ENCODE measurements around the gene NOP14.
"Not testable (repeated sequence)": the region's sequence is repeated elsewhere in the genome, so short reads cannot be mapped to it uniquely, and the experiment has no call there.

The NOP14 gene

DNA sequence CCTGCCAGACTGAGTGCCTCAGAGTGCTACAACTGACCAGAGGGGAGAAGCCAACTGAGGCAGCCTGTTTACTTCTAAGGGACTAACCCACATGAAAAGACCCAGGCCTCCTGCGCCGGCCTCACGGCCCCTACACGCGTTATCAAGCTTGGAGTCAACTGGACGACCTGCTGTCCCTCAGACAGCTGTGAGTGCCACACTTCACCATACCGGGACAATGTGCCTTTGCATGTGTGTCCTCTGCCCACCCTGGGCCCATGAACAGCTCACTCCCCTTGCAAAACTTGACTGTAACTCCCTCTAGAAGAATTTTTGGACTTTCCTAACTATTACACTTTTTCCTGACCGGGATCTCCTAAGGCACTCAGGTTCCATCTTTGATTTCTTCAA lies 1.8 kb downstream of the NOP14 start:
- DNase-seq: no peak

DNA sequence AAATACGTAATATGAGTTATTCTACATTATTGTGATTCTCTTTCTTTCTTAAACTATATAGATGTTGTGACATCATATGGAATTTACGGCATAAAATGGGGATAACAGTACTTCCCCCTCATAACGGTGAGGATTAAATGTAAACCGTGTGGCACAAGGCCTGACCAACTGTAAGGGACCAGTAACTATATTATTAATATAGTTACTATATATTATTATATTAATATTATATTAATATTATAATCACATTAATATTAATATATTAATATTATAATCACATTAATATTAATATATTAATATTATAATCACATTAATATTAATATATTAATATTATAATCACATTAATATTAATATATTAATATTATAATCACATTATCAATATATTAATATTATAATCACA lies 2.8 kb downstream of the NOP14 start:
- DNase-seq: not testable (repeated sequence)

DNA sequence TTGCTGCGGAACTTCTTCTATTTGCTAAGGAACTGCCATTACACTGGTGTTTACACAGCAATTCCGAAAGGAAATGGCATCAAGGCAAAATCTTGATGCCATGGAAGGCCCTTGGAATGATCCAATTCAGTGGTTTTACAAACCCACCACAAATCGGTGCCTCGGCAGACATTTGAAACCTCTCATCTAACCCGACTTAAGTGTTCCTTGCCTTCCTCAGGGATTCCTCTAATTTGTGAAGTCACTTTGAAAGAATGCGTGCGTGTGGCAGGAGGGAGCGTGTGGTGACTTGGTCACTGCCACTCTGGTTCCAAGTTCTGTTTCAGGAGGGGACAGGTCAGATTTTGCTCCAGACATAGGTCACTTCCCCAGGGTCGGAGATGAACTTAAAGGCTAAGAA lies 4.8 kb downstream of the NOP14 start:
- no peak for DNase-seq

DNA sequence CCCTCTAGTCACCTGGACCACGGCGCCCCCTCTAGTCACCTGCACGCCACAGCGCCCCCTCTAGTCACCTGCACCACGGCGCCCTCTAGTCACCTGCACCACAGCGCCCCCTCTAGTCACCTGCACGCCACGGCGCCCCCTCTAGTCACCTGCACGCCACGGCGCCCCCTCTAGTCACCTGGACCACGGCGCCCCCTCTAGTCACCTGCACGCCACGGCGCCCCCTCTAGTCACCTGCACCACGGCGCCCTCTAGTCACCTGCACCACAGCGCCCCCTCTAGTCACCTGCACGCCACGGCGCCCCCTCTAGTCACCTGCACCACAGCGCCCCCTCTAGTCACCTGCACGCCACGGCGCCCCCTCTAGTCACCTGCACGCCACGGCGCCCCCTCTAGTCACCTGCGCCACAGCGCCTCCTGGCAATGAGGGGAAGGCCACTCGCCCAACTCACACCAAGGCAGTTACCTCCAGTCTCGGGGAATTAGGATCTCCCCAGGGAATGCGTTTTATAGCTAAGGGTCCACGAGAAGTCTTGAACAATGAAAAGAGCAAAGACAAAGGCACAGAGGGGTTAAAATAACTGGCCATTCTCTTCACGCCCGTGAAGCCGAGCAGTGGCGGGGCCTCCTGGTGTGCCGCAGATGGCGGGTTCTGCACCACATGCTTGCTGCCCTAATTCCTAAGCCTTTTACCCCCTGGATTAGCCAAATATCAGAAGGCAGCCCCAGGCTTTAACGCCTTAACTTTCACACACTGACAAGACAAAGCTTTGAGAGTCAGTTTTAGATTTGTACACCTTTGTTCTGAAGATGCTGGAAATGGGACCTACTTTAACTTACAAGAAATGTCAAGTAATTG lies 7.8 kb downstream of the NOP14 start:
- not testable (repeated sequence) for DNase-seq

DNA sequence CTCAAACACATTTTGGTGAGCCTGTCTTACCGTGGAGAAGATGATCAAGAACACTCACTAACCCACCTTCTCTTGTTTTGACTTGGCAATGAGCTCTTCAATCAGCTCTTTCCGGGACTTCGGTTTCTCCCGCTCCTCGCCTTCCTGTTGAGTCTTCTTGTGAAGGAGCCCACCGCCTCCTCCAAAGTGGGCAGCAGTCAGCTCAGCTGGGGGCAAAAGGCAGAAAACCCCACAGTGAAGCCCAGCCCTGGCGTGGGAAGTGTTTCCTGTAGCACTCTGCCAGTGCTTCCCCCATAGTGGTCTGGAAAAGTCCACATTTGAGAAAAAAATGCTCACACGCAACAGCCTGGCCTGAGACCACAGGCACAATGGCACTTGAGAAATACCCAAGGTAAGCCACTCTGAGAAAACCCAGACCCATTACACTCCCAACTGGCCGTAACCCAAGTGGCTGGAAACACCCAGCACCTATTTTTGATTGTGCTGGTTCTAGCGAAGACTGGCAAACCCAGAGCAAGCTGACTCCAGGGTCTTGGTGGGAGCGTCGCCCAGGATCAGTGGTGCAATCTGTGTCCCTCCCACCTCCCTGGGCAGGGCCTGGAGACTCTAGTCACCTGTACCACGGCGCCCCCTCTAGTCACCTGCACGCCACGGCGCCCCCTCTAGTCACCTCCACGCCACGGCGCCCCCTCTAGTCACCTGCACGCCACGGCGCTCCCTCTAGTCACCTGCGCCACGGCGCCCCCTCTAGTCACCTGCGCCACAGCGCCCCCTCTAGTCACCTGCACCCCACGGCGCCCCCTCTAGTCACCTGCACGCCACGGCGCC lies 8.6 kb downstream of the NOP14 start:
- DNase-seq: peak; percentile 65

DNA sequence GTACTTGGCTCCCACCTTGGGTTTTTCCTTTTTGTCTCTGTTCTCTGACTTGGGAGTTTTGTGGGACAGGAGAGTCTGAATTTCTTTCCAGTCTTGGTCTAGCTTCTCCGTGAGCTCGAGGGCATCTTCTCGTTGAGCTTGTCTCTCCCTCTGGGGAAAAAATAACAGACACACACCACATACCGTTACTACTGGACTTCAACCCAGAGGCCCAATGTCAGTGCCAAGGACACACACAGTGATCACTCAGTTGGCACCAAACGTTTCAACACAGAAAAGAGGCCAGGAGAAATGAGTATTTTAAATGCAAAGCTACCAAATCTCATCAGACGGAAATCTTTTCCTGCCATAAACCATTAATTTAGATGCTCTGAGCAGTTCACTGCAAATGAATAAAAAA lies 9.7 kb downstream of the NOP14 start:
- no peak for DNase-seq

DNA sequence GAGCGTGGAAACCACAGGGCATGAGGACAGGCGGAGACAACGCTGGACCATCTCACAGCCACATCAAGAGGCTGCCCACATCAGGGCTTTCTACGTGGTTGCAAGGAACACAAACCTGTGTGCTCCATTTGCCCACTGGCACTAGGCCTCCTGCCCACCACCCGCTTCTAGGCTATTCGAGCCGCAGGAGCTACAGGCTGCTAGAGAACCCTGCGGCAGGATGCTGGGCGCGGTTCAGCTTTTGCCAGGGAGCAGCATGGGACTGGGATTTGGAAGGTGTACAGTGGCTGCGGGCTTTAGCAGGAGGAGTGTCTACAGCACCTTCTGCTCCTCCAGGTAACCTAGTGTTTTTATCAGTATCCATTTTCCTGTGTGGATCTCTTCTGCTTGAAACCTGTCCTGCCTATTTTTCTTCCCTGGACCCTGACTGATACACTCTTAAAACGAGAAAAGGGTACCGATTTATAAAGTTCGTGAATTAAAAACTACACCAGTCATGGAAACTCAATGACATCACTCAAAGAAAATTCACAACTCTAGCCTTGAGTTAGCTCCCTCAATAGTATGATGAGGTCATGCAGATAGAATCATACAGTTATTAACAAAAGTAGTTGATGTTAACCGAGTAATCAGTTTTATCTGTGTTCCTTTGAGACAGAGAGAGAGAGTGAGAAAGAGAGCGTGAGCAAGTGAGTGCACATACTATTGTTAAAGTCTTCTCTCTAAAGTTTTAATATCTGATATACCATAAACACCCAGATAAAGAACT lies 12.8 kb downstream of the NOP14 start:
- no peak for DNase-seq

DNA sequence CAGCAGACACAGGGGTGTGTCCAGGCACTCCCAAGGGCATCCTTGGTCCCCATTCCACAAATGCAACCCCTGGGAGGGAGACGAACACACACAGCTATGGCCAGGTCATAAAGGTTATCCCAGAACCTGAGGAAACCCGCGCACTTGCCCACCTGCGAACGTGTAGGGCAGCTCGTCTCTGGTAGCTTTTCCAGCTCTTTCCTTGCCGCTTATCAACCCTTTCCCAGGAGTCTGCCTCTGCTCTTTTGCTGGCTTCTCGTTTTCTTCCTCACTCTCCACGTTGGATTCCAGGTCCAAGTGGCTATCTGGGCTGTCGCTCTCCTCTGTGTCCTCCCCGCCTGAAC lies 13.5 kb downstream of the NOP14 start:
- no peak for DNase-seq

DNA sequence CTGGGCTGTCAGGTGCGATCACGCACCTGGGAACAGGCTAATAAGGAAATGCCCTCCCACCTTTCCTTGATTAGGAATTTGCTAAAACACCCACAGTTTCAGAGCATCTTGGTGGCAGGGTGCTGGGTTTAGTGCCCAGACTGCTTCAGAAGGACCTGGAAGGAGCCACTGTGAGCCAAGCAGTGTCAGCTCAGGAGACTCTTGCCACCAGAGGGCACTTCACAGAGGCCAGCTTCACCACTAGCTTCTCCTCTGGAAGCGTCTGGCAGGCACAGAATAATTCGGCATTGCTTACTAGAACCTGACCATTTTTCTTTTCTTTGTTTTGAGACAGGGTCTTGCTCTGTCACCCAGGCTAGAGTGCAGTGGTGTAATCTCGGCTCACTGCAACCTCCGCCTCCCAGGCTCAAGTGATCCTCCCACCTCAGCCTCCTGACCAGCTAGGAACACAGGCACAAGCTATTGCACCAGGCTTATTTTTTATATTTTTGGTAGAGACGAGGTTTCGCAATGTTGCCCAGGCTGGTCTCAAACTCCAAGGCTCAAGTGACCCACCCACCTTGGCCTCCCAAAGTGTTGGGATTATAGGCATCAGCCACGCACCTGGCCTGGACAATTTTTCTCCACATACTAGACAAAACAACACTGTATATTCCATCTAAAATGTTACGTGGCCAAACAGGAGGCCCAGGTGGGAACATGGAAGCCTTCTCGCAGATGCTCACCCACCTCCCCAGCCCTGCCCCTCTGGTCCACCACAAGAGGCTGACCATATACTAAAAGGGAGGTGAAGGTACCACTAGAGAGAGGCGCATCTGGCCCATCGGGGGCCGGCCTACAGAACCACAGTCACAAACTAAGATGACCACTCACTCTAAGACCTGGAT lies 14.1 kb downstream of the NOP14 start:
- peak; percentile 34 for DNase-seq

DNA sequence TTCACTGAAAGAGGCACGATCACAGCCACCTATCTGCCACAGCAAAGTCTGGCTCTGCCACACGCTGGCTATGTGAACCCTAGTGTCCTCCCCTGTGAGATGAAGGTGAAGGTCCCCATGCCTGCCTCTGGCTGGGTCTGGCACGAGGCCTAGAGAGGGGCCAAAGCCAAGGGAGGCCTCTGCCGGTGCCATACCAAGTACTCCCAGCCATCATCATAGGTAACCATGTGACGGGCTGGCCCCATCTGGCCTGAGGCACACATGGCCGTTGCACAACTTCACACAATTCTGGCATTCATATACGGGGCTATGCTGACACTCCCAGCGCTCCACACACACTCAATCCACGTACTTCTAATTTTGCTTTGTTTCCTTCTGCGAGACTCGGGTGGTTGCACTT lies 15.3 kb downstream of the NOP14 start:
- no peak for DNase-seq

DNA sequence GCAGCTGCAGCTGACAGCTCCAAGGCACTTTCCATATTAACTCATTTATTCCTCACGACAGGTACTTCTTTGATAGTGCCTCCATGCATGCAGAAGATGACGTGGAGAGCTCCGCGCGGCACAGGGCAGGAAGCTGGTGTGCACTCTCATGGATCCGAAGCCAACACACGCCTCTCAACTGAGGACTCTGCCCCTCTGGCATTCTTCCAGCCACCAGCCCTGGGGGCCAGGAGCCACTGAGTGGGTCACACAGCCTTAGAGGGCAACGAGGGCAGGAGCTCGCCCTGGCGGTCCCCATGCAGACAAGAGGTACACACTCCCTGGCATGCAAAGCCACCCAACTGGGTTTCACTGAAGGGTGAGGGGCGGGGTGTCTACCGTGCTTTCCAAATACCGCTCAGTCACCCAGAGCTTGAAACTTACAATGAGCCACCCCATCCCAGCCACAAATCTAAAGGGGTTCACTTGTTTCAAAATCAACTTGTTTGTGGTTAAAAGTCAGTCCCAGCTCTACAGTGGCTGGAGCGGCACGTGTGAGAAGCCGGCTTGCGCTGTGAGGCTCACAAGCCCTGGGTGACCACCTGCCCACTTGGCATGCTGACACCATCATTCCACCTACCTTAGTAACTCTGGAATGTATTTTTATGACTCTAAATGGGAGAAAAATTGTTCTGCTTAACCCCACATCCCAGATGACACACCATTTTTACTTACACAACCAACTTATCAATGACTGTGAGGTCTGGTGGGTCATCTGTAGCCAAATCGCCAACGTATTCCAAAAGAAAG lies 16.2 kb downstream of the NOP14 start:
- DNase-seq: no peak

DNA sequence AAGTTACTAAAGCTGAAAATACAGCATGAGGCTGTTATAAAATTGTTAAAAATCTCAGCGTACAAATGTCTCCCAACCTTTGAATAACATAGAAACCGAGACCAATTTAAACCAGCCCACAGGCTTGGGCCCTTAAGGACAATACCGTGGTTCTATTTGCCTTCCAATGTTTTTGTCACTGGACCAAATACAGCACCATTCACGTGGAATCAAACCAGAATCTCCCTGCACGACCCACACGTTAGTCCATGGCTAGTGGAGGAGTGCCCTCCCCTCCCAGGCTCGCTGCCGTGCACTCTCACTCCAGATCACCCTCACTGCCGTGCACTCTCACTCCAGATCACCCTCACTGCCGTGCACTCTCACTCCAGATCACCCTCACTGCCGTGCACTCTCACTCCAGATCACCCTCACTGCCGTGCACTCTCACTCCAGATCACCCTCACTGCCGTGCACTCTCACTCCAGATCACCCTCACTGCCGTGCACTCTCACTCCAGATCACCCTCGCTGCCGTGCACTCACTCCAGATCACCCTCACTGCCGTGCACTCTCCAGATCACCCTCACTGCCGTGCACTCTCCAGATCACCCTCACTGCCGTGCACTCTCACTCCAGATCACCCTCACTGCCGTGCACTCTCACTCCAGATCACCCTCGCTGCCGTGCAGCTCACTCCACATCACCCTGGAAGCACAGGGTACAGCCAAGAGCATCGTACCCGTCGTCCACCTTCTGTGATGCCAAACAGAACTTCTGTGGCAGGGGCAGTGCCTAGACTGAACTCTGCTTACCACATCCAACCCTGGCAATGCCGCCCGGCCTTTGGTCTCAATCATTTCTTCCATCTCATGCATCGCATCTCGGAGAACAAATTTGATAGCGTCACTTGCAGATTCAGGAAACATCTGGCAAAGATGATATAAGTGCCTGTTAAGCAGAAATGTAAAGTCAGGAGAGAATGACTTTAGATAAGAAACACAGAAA lies 17.3 kb downstream of the NOP14 start:
- DNase-seq: not testable (repeated sequence)

DNA sequence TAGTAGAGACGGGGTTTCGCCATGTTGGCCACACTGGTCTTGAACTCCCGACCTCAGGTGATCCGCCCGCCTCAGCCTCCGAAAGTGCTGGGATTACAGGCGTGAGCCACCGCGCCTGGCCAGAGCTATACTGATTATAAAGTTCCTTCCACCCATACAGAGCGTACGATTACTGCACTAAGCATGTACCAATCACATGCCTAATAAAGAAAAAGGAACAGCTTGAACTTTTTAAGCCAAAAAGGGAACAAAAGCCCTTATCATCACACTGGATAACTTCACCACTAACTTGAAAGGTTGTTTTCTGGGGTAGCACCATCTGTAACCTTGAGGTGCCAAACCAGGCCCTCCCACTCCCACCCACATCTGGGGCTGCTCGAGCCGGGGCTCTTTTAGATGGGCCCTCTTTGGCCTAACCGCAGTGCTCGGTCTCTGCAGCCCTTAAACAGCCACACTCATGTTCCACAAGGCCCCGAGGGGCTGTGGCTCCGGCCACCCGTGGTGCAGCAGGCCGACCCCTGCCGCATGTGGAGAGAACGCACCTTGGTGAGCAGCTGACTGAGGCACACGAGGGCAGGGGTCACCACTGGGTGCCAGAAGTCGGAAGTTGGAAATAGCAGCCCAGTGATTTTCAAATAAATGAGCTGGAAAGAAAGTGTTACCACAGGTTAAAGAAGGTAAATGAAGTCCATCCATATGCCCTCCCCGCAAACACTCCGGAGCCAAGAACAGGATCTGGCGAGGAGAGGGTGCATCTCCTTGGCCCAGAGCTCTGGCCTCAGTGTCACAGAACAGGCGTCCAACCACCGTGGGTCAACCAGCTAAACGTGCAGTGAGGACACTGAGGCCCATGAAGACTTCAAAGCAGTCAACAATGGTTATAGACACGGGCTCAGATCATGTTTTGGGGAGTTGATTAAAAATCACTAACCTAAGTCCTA lies 18.4 kb downstream of the NOP14 start:
- DNase-seq: no peak

DNA sequence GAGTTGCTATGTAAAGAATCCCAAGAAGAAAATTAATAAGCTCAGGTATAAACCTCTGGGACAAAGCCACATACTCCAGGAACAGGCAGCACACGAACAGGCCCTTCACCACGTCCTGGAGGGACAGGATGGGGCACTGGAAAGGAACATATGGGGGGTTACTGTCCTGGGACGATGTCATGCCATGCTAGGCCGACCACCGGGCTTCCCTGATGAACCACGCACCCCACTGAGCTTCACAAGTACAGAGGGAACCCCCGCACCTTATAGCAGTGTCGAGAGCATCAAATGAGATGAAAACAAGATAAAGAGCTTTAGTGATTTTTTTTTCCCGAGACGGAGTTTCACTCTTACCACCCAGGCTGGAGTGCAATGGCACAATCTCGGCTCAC lies 19.1 kb downstream of the NOP14 start:
- DNase-seq: no peak

DNA sequence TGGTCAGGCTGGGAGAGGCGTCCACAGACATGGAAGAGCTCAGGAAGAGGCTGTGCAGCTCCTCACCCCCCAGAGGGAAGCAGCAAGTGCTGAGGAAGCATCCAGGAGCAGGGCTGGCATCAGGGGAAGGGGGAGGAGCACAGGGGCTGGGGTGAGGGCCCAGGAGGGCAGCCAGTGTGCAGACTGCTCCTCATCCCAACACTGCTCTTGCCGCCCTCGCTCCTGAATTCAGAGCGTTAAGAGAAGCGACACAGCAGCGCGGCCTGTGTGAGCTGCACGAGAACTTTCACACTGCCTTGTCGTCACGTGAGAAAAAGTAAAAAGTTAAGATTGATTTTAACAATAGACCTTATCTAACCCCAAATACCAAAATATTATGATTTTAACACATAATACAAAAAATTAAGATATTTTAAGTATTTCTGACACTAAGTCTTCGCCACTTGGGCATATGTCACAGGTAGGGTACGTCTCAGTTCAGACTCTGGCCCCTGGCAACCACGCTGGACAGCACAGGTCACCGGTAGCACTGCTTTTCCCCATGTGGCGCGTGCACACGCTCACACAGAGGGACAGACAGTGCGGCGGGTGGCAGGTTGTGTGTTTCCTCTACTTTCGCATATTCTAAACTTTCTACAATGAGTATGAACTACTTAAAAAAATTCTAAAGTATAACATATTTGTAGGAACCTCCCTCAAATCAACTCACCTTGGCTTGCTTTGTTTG lies 19.7 kb downstream of the NOP14 start:
- DNase-seq: no peak

DNA sequence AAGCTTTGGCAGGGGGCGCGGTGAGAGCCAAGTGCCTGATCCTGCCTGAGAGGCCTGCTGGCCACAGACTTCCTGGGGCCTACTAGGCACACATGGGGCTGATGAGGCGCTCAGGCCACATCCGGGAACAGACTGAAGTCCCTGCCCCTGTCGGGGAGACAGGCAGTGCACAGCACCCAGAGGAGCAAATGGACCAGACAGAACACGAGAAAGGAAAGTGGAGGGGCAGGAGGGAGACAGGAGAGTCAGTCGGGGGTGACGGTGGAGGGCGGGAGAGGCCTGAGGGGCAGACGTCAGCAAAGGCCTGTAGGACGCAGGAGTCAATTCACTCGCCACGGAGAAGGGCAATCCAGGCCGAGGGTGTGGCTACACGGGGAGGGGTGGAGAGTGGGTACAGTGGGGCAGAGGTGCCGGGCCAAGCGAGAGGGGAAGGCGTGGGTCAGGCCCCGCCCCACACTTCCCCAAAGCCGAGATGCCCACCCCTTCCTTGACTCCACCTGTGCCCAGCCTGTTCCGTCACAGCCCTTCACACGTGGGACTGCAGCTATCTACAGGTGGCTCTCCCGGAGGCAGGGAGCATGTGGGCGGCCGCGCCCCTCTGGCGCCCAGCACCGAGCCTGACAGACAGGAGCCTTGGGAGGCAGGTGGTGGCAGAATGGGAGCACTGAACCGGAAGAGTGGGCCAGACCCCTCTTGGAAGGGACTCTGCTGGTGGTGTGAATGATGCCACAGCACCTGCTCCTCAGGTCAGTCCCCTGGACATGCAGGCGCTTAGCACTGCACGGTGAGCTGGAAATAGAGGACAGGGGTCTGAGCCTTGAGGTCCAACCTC lies 20.5 kb downstream of the NOP14 start:
- DNase-seq: peak; percentile 63

DNA sequence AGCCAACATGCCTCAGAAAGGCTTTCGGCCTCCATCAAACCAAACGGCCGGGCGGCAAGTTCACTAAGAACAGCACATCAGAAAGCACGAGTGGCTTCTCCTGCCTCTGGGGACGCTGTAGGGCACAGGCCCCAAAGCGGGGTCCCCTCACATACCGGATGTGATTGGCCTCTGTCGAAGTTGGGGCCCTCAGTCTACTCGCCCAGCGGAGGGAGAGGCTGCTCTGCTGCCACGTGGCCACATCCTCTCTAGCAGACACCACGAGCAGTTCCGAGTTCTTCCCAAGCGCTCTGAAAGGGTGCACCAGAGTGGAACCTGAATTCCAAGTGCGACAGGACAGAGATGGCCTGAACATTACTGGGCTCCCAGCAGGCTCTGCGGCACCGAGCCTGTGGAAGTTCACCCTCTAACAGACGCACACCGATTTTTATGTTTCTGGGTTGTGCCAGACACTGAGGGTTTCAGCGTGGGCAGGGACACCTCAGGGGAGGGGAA lies 21.1 kb downstream of the NOP14 start:
- DNase-seq: peak; percentile 41
